ENCODE measurements around the gene SH3D19. TPM values are rescaled to one million over a fixed set of nuclear protein-coding genes. Genes with fewer than 3 reads are reported as not detected.

Gene SH3D19
- total RNA-seq, 1 donor from 2014 or later, result 39.3 TPM

DNA sequence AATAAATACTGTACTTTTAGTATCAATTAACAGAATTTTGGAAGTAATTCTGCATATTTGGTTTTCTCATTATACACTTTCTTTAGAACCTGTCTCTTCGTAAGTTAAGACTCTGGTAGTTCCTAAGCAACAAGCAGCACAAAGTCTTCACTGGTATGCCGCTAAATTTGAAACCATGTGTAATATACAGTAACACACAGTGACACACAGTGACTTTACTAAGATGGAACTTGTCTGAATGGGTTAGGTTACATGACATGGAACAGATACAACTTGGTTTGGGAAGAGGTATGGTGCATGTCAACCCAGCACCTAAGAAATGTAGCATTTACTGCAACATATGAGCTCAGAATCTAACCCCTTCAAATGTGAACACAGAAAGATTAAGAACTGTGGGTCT is 132.0 kb downstream of the SH3D19 start:
- H3K4me2 ChIP-seq, result no peak overlapping the region
- no peak overlapping the region for H3K27ac ChIP-seq
- H3K9me3 ChIP-seq (ENCODE audit: low read depth), result no peaks in the 10 kb centered on the region
- no peak for DNase-seq (ENCODE audit: low spot score)
- H3K79me2 ChIP-seq (ENCODE audit: low read depth), result peaks cover 14% of the 10 kb centered on the region
- Mint-ChIP-seq H3K4me3 (no peak overlapping the region), H3K27ac (no peak overlapping the region), H3K36me3 (peaks cover 30% of the 10 kb centered on the region), H3K9me3 (peaks cover 39% of the 10 kb centered on the region), H3K27me3 (ENCODE audit: insufficient read depth, low read depth) (no peaks in the 10 kb centered on the region), H3K4me1 (no peaks in the 10 kb centered on the region)
- no peak overlapping the region for H2AFZ ChIP-seq (replicated peaks)
- no peaks in the 10 kb centered on the region for H4K20me1 ChIP-seq (ENCODE audit: low read depth)
- no peak overlapping the region for H3K4me3 ChIP-seq
- no peaks in the 10 kb centered on the region for H3K27me3 ChIP-seq
- H3K9ac ChIP-seq, result no peak overlapping the region
- no peaks in the 10 kb centered on the region for H3F3A ChIP-seq (ENCODE audit: low read depth)
- no peaks in the 10 kb centered on the region for H3K36me3 ChIP-seq
- TF ChIP-seq EZH2phosphoT487 (IDR thresholded peaks at IDR 0.05) (no peak), EZH2 (IDR thresholded peaks at IDR 0.05) (no peak)
- TF ChIP-seq, protein P1, sequence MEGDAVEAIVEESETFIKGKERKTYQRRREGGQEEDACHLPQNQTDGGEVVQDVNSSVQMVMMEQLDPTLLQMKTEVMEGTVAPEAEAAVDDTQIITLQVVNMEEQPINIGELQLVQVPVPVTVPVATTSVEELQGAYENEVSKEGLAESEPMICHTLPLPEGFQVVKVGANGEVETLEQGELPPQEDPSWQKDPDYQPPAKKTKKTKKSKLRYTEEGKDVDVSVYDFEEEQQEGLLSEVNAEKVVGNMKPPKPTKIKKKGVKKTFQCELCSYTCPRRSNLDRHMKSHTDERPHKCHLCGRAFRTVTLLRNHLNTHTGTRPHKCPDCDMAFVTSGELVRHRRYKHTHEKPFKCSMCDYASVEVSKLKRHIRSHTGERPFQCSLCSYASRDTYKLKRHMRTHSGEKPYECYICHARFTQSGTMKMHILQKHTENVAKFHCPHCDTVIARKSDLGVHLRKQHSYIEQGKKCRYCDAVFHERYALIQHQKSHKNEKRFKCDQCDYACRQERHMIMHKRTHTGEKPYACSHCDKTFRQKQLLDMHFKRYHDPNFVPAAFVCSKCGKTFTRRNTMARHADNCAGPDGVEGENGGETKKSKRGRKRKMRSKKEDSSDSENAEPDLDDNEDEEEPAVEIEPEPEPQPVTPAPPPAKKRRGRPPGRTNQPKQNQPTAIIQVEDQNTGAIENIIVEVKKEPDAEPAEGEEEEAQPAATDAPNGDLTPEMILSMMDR (IDR thresholded peaks at IDR 0.05), result no peak
- no peaks in the 10 kb centered on the region for H3K4me1 ChIP-seq

DNA sequence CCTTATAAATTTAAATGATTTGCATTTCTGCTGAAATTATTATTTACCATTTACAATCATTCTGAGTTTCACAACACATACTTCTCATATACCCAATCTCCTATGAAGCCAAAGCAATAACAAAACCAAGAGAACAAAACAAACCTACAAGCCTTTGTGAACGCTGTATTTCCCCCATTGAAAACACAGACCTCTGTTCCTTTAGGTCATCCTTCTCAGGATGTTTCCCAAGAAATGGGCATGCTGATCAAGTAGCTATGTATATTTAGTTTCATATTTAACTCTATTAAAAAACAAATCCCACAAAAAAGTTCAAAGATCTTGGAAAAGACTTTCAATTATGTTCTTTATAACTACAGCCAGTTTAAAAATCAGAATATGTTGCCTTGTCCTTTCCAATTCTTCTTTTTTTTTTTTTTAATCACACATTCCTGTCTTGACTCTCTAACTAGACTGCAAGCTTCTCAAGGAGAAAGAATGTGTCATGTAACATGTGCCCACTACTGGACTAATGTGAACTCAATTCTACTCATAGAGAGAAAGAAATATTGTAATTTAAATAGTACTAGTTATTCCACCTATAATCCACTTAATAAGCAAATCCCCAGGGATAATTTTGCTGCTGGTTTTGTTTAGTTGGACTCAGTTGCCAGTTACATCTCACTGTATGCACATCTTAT is 132.7 kb downstream of the SH3D19 start:
- no peaks in the 10 kb centered on the region for H3K27me3 ChIP-seq
- no peak overlapping the region for H3K4me2 ChIP-seq
- peaks cover 9% of the 10 kb centered on the region for H3K79me2 ChIP-seq (ENCODE audit: low read depth)
- H3K36me3 Mint-ChIP-seq, result peaks cover 30% of the 10 kb centered on the region
- H3K9me3 ChIP-seq (ENCODE audit: low read depth), result no peaks in the 10 kb centered on the region
- H3K4me3 Mint-ChIP-seq, result no peak overlapping the region
- no peak for DNase-seq (ENCODE audit: low spot score)
- no peak overlapping the region for H3K27ac Mint-ChIP-seq
- H3K9ac ChIP-seq, result no peak overlapping the region
- no peaks in the 10 kb centered on the region for H3K36me3 ChIP-seq
- H3K9me3 Mint-ChIP-seq, result peaks cover 41% of the 10 kb centered on the region
- H2AFZ ChIP-seq (replicated peaks), result no peak overlapping the region
- no peak overlapping the region for H3K4me3 ChIP-seq
- no peaks in the 10 kb centered on the region for H3F3A ChIP-seq (ENCODE audit: low read depth)
- TF ChIP-seq EZH2phosphoT487 (IDR thresholded peaks at IDR 0.05), result no peak
- TF ChIP-seq, protein P1 (IDR thresholded peaks at IDR 0.05), result no peak
- TF ChIP-seq EZH2 (IDR thresholded peaks at IDR 0.05), result no peak
- H3K4me1 Mint-ChIP-seq, result no peaks in the 10 kb centered on the region
- H3K4me1 ChIP-seq, result no peaks in the 10 kb centered on the region
- no peaks in the 10 kb centered on the region for H4K20me1 ChIP-seq (ENCODE audit: low read depth)
- H3K27me3 Mint-ChIP-seq (ENCODE audit: insufficient read depth, low read depth), result no peaks in the 10 kb centered on the region
- no peak overlapping the region for H3K27ac ChIP-seq

DNA sequence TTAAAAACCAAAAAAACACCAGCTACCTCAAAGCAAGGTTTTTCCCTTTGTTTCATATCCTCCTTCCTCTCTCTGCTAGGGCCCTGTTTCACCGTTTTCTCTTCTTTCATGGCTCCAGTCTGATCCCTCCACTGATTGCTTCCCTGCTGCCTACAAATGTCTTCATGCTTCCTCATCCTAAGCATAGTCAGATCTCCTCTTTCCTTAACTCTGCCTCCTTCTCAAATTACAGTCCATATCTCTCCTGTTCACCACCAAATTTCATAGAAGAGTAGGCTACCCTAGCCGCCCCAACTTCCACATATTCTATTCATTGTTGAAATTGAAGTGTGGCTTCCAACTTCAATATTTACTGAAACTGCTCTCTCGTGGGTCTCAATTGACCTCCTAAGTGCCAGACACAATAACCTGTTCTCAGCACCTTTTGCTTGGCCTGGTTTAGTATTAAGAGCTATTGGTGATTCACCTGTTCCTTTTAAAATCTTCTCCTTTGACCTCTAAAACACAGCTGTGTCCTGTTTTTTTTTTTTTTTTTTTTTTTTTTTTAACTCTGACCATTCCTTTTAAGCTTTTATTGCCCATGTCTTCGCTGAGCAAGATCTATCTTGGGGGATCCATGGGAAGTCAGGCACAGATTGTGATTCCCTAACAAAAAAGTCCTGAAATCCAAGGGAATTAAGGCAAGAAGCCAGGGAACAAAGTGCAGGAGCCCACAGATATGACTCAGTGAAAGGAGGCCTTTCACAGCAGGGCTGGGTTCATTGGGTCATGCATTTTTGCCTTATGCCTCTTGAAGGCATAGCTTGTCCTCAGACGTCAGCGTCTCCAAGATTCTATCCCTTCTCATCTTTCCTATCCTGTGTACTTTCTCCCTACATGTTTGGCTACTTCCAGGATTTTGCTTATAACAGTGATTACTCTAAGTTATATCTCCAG is 140.6 kb downstream of the SH3D19 start:
- H4K20me1 ChIP-seq (ENCODE audit: low read depth), result no peaks in the 10 kb centered on the region
- no peak overlapping the region for H3K4me2 ChIP-seq
- H3K9me3 Mint-ChIP-seq, result peaks cover 13% of the 10 kb centered on the region

More for the DNA sequence above, 140.6 kb downstream of the SH3D19 start:
- TF ChIP-seq, protein P1 (IDR thresholded peaks at IDR 0.05), result no peak
- TF ChIP-seq EZH2phosphoT487 (IDR thresholded peaks at IDR 0.05), result no peak
- no peak for TF ChIP-seq EZH2 (IDR thresholded peaks at IDR 0.05)
- peaks cover 17% of the 10 kb centered on the region for H3K4me1 Mint-ChIP-seq
- H3K27me3 Mint-ChIP-seq (ENCODE audit: insufficient read depth, low read depth), result no peaks in the 10 kb centered on the region
- H3K36me3 Mint-ChIP-seq, result peaks cover 15% of the 10 kb centered on the region
- no peak overlapping the region for H3K27ac Mint-ChIP-seq
- no peak overlapping the region for H3K4me3 ChIP-seq
- H3K36me3 ChIP-seq, result no peaks in the 10 kb centered on the region
- no peaks in the 10 kb centered on the region for H3F3A ChIP-seq (ENCODE audit: low read depth)
- no peak overlapping the region for H3K9ac ChIP-seq
- H2AFZ ChIP-seq (replicated peaks), result no peak overlapping the region
- peaks cover 5% of the 10 kb centered on the region for H3K4me1 ChIP-seq
- no peaks in the 10 kb centered on the region for H3K27me3 ChIP-seq
- no peak overlapping the region for H3K4me3 Mint-ChIP-seq
- H3K27ac ChIP-seq, result no peak overlapping the region
- no peak for DNase-seq (ENCODE audit: low spot score)
- H3K9me3 ChIP-seq (ENCODE audit: low read depth), result no peaks in the 10 kb centered on the region
- no peaks in the 10 kb centered on the region for H3K79me2 ChIP-seq (ENCODE audit: low read depth)
